GM12874 (cell line): ENCODE data around the gene IDUA.

Experiments
- CTCF ChIP-seq: IDR thresholded peaks from 2 replicates; pipeline ENCODE4 v1.5.1; 2011; ENCODE audit warnings: low read depth, mild to moderate bottlenecking, control low read depth, low read length, moderate library complexity; ENCODE audit not compliant: insufficient read depth

IDUA gene

DNA sequence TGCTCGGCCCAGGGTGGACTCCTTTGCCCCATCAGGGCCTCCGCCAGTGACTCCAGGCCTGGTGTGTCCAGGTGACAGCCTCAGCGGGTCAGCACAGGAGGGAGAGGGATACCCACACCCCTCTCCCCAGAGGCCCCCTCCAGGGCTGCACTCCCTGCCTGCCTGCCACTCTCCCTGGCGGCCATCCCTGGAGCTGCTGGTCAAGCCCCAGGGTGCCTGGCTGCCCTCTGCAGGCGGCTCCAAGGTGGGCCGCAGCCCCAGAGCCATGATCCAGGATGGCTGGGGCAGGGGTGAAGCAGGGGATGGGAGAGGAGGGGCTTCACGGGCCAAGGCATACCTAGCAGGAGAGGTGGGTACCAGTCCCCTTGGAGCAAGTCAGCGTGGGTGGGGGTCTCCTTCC lies 28.3 kb downstream of the IDUA start:
- no peak for TF ChIP-seq CTCF

DNA sequence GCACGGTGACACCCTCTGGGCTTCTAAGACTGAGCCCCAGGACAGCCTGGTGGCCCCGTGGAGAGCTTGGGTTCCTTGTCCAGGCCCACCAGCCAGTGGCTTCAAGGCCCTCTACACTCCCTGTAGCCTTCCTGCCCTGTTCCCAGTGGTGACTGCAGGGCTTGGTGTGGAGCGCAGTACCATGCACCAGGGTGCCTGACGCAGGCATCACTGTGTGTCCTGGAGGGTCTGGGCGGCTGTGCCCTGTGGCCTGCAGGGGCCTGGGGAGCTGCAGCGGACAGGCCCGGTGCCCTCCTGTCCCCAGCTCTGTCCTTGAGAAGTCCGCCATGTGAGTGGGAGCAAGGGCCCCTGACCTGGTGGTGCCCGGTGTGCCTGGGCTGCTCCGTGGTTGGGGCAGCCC lies 28.9 kb downstream of the IDUA start:
- TF ChIP-seq CTCF, result no peak

GRCh38 chr4:1017211-1017610 lies 30.4 kb downstream of the IDUA start:
- no peak for TF ChIP-seq CTCF

GRCh38 chr4:1017706-1018105 lies 30.9 kb downstream of the IDUA start:
- TF ChIP-seq CTCF, result no peak

- TF ChIP-seq CTCF, result no peak
Measured at GRCh38 chr4:1018147-1019020, 31.5 kb downstream of the IDUA start.

- TF ChIP-seq CTCF, result no peak
Measured at GRCh38 chr4:1019320-1019719, 32.5 kb downstream of the IDUA start.

DNA sequence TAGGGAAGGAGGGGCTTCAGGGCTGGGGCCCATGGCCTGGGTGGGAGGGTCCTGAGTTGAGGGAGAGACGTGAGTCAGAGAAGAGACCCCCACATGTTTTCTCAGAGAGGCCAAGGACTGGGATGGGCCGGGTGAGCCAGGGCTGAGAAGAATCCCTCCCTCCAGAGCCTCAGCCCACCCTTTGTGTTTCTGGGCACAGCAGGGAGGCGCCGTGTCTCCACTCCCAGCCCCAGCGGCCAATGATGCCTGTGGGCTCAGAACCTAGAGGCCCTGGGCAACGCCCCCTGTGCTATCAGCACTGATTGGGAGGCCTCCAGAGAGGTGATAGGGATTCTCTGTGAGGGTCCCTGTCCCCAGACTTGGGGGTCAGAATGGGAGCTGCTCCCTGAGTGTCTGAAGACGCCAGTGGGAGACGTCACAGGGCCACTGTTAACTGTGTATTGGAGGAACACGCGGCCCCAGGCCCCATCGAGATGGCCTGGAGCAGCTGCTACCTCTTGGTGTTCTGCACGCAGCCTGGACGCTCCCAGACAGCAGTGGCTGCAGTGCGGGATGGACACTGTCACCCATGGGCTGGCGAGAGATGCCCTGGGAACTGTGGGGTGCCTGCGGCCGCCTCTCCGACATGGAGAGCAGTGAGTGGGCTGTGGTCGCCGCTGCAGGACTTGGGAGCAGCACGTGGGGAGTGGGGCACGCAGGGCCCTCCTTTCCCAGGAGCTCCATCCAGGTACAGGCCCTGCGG lies 33.1 kb downstream of the IDUA start:
- TF ChIP-seq CTCF, result no peak
